Measurements from ENCODE around the gene JOSD2. TPM values are rescaled to one million over a fixed set of nuclear protein-coding genes. Genes with fewer than 3 reads are reported as not detected.

JOSD2 gene
- total and polyA plus RNA-seq, 5 donors: 24.2 to 55.2 (median 40.3) TPM

GRCh38 chr19:50553134-50553703 lies 42.2 kb upstream of the JOSD2 start:
- WGBS: 78% methylated on average over 19 of the region's 19 CpGs
- Histone ChIP-seq H3K4me3 (ENCODE audit: low read length) (no peak overlapping the region), H3K27me3 (ENCODE audit: control insufficient read depth, insufficient read depth) (no peaks in the 10 kb centered on the region), H3K4me1 (ENCODE audit: control insufficient read depth, insufficient read depth, low read length) (no peaks in the 10 kb centered on the region), H3K27ac (ENCODE audit: low read length) (no peak overlapping the region), H3K9me3 (ENCODE audit: control insufficient read depth, low read length) (no peaks in the 10 kb centered on the region)
- DNase-seq: no peak
- ATAC-seq: no peak
- intact Hi-C loops (cut with DNase I): no loop called here

DNA sequence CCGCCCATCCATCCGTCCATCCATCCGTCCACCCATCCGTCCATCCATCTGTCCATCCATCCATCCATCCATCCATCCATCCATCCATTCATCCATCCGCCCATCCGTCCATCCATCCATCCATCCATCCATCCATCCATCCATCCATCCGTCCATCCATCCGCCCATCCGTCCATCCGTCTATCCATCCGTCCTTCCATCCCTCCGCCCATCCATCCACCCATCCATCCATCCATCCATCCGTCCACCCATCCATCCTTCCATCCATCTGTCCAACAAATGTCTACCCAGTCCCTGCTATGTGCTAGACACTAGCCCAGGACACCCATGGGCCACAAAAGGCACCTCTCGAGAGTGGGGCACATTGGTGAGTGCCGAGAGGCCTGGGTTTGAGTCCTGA lies 41.5 kb upstream of the JOSD2 start:
- ATAC-seq (no peak), DNase-seq (no peak)
- no peak overlapping the region for H3K27ac ChIP-seq (ENCODE audit: low read length)
- H3K4me1 ChIP-seq (ENCODE audit: control insufficient read depth, insufficient read depth, low read length): no peaks in the 10 kb centered on the region
- intact Hi-C loops (cut with DNase I): no loop called here
- H3K9me3 ChIP-seq (ENCODE audit: control insufficient read depth, low read length): no peaks in the 10 kb centered on the region
- 92% methylated on average over 15 of the region's 15 CpGs for WGBS
- no peaks in the 10 kb centered on the region for H3K27me3 ChIP-seq (ENCODE audit: control insufficient read depth, insufficient read depth)
- no peak overlapping the region for H3K4me3 ChIP-seq (ENCODE audit: low read length)

- H3K9me3 ChIP-seq (ENCODE audit: control insufficient read depth, low read length): no peaks in the 10 kb centered on the region
- H3K4me1 ChIP-seq (ENCODE audit: control insufficient read depth, insufficient read depth, low read length): no peaks in the 10 kb centered on the region
- no peak for DNase-seq
- H3K27me3 ChIP-seq (ENCODE audit: control insufficient read depth, insufficient read depth): no peaks in the 10 kb centered on the region
- H3K4me3 ChIP-seq (ENCODE audit: low read length): no peak overlapping the region
- intact Hi-C loops (cut with DNase I): no loop called here
- 5% methylated on average over 22 of the region's 22 CpGs for WGBS
- H3K27ac ChIP-seq (ENCODE audit: low read length): no peak overlapping the region
- no peak for ATAC-seq
These were observed 40.8 kb upstream of the JOSD2 start for GRCh38 chr19:50551715-50552187.

- WGBS: 30% methylated on average over 32 of the region's 32 CpGs
- Histone ChIP-seq H3K4me3 (ENCODE audit: low read length) (no peak overlapping the region), H3K9me3 (ENCODE audit: control insufficient read depth, low read length) (no peaks in the 10 kb centered on the region), H3K27ac (ENCODE audit: low read length) (no peak overlapping the region), H3K27me3 (ENCODE audit: control insufficient read depth, insufficient read depth) (no peaks in the 10 kb centered on the region), H3K4me1 (ENCODE audit: control insufficient read depth, insufficient read depth, low read length) (no peaks in the 10 kb centered on the region)
- no peak for DNase-seq
- no peak for ATAC-seq
- intact Hi-C loops (cut with DNase I): no loop called here
These were observed 40.2 kb upstream of the JOSD2 start for GRCh38 chr19:50551034-50551714.

DNA sequence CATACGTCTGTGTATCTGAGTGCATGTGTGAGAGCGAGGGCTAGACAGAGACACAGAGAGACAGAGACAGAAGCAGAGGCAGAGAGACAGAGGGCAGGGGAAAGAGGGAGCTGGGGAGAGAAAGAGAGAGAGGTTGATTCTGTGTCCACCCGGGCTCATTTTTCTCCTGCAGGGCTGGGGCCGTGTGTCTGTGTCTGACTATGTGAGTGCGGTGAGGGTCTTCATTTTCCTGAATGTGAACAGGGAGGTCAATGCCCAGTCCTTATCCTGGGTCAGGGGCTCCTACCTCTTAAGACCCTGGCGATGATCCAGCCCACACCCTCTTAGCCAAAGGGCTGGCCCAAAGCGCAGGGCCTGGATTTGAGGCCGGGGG lies 39.6 kb upstream of the JOSD2 start:
- H3K4me3 ChIP-seq (ENCODE audit: low read length): no peak overlapping the region
- H3K4me1 ChIP-seq (ENCODE audit: control insufficient read depth, insufficient read depth, low read length): no peaks in the 10 kb centered on the region
- ATAC-seq (no peak), DNase-seq (no peak)
- H3K27me3 ChIP-seq (ENCODE audit: control insufficient read depth, insufficient read depth): no peaks in the 10 kb centered on the region
- intact Hi-C loops (cut with DNase I): no loop called here
- H3K27ac ChIP-seq (ENCODE audit: low read length): no peak overlapping the region
- WGBS: 62% methylated on average over 8 of the region's 8 CpGs
- no peaks in the 10 kb centered on the region for H3K9me3 ChIP-seq (ENCODE audit: control insufficient read depth, low read length)

- ATAC-seq: no peak
- no peak overlapping the region for H3K27ac ChIP-seq (ENCODE audit: low read length)
- H3K27me3 ChIP-seq (ENCODE audit: control insufficient read depth, insufficient read depth): no peaks in the 10 kb centered on the region
- intact Hi-C loops (cut with DNase I): no loop called here
- H3K4me1 ChIP-seq (ENCODE audit: control insufficient read depth, insufficient read depth, low read length): no peaks in the 10 kb centered on the region
- DNase-seq: no peak
- H3K9me3 ChIP-seq (ENCODE audit: control insufficient read depth, low read length): no peaks in the 10 kb centered on the region
- WGBS: 75% methylated on average over 17 of the region's 17 CpGs
- H3K4me3 ChIP-seq (ENCODE audit: low read length): no peak overlapping the region
These were observed 39.1 kb upstream of the JOSD2 start for GRCh38 chr19:50549927-50550593.

- 85% methylated on average over 22 of the region's 22 CpGs for WGBS
- H3K27me3 ChIP-seq (ENCODE audit: control insufficient read depth, insufficient read depth): no peaks in the 10 kb centered on the region
- no peak for ATAC-seq
These were observed 38.3 kb upstream of the JOSD2 start for GRCh38 chr19:50549059-50549926.

DNA sequence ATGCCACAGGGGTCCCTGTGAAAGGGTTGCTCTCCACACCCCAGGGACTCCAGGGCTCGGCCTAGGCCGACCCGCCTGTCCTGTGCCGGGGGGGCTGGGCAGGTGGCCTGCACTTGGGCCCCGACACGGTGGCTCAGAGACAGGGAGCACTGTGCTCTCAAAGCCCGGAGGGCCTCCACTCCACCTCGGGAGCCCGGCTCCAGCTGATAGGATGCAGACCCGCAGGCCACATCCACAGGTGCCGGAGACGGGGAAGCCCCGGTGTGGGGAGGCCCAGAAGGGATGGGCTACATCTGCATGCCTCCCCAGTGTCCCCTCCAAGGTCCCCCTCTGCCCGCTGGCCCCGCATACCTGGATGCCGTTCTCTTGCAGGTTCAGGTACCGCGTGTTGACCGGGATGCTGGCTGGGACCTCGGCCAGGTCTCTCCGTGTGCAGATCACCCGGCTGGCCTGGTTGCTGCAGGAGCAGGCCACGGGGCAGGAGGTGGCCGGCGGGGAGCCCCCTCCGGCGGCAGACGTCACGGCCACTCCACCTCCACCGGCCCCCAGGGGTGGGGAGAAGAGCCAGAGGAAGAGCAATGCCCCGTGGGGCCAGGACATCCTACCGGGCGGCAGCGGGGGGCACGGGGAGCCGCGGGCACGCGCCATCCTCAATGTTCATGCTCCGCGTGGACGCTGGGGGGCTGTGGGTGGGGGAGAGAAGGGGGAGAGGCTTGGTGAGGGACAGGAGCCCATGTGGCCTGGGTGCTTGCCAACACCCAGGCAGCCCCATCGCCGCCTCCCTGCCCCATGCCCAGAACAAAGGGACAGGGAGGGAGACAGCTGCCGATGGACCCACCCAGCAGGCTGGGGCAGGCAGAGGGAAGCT lies 37.4 kb upstream of the JOSD2 start:
- H3K9me3 ChIP-seq (ENCODE audit: control insufficient read depth, low read length): no peaks in the 10 kb centered on the region
- H3K27ac ChIP-seq (ENCODE audit: low read length): no peak overlapping the region
- no peaks in the 10 kb centered on the region for H3K4me1 ChIP-seq (ENCODE audit: control insufficient read depth, insufficient read depth, low read length)
- WGBS: 81% methylated on average over 45 of the region's 45 CpGs
- DNase-seq (peak in 1 of 3 donors; percentile 13), ATAC-seq (no peak)
- no peak overlapping the region for H3K4me3 ChIP-seq (ENCODE audit: low read length)
- no peaks in the 10 kb centered on the region for H3K27me3 ChIP-seq (ENCODE audit: control insufficient read depth, insufficient read depth)
- intact Hi-C loops (cut with DNase I): no loop called here

More at GRCh38 chr19:50549059-50549926, 38.3 kb upstream of the JOSD2 start:
- Histone ChIP-seq H3K9me3 (ENCODE audit: control insufficient read depth, low read length) (no peaks in the 10 kb centered on the region), H3K4me1 (ENCODE audit: control insufficient read depth, insufficient read depth, low read length) (no peaks in the 10 kb centered on the region), H3K27ac (ENCODE audit: low read length) (no peak overlapping the region), H3K4me3 (ENCODE audit: low read length) (no peak overlapping the region)
- intact Hi-C loops (cut with DNase I): no loop called here
- no peak for DNase-seq

DNA sequence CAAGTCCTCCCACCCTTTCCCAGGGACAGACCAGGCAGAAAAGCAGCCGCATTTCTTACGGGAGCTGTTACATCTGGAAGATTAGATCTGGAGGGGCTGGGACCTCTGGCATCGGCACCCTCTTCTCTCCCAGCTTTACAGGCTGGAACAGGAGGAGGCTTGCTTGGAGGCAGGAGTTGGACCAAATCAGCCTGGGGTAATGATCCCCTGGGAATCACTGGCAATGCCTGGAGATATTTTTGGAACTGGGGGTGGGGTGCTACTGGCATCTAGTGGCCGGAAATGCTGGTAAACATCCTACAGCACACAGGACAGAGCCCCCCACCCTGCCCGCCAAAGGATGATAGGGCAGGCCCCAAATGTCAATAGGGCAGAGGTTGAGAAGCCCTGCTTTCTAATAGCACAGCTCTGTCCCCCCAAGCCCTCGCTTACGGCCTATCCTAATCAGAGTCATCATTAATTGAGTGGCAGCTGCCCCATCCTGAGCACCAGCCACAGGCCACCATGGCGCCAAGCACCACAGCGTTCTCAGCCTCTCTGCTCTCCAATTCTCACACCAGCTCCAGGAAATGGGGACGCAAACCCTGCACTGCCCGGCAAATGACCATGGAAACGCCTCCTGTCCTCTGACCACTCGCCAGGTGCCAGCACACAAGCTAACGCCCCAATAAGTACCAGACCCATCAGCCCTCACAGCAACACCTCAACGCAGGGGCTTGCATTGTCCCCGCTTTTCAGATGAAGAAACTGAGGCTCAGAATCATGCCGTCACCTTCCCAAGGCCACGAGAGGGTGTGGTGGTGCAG lies 36.6 kb upstream of the JOSD2 start:
- no peak overlapping the region for H3K27ac ChIP-seq (ENCODE audit: low read length)
- intact Hi-C loops (cut with DNase I): no loop called here
- no peak overlapping the region for H3K4me3 ChIP-seq (ENCODE audit: low read length)
- no peak for ATAC-seq
- H3K27me3 ChIP-seq (ENCODE audit: control insufficient read depth, insufficient read depth): no peaks in the 10 kb centered on the region
- DNase-seq: no peak
- 64% methylated on average over 18 of the region's 18 CpGs for WGBS
- H3K4me1 ChIP-seq (ENCODE audit: control insufficient read depth, insufficient read depth, low read length): no peaks in the 10 kb centered on the region
- no peaks in the 10 kb centered on the region for H3K9me3 ChIP-seq (ENCODE audit: control insufficient read depth, low read length)

All from right cardiac atrium (tissue), 5 donors.